ENCODE data around the gene ARFRP1. TPM values are rescaled to one million over a fixed set of nuclear protein-coding genes. Genes with fewer than 3 reads are reported as not detected.
A peak's percentile ranks its signal among the peaks of the same experiment; 100 is the strongest.

Gene ARFRP1
- total and polyA plus RNA-seq, 2 of the 13 experiments (the other 11 are each of a cell fraction or from before 2014, with no cell fraction given), result 32.0 to 51.1 TPM

DNA sequence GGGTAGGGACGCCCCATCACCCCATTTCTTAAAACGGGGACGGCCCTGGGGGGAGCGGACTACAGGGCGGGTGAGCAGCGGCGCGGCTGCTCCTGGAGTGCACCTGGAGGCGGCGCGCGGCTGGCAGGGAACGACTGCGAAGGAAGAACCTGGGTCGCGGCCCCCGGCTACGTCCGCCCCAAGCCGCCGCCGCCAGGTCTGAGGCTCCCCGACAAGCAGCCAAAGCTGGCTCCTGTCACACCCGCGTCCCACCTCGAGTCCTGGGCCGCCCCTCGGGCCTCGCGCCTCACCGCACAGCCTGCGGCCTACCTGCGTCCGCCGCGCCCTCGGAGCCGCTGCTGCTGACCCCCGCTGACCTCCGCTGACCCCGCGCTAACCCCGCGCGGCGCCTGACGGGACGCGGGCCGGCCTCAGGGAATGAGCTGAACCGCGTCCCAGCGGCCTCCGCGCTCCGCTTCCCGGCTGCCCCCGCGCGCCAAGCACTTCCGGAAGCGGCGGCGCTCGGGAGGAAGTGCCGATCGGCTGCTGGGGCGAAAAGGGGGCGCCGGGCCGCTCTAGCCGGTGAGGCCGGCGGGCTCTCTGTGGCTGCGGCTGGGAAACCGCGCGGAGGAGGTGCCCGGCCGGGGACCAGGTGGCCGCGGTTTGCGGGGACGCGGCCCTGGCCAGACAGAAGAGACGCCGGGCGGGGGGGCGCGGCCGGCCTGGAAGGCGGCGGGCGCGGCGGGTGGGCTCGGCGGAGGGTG lies at the start of gene ARFRP1, which contains the start of gene ZGPAT (continued):
- TF ChIP-seq ZNF30 (CRISPR knock-in tag; IDR thresholded peaks at IDR 0.05) (peak; percentile 93; the same call in 1 of the 2 replicates), ZNF430 (CRISPR knock-in tag; IDR thresholded peaks at IDR 0.05) (peak; percentile 95), GPN1 (CRISPR knock-in tag; IDR thresholded peaks at IDR 0.05; ENCODE audit: borderline replicate concordance) (peak; percentile 83; the same call in 1 of the 2 replicates), ZNF337 (CRISPR knock-in tag; IDR thresholded peaks at IDR 0.05; ENCODE audit: borderline replicate concordance, low read depth) (peak; percentile 70; the same call in 1 of the 2 replicates), KAT8 (CRISPR knock-in tag; IDR thresholded peaks at IDR 0.05) (peak; percentile 99), NCOR1 (IDR thresholded peaks at IDR 0.05; ENCODE audit: borderline replicate concordance, low read length) (peak; percentile 72; the same call in 1 of the 2 replicates), ZMYM4 (CRISPR knock-in tag; IDR thresholded peaks at IDR 0.05) (peak; percentile 88), SRSF4 (IDR thresholded peaks at IDR 0.05; ENCODE audit: low read depth, low read length, poor library complexity, severe bottlenecking) (no peak), RXRB (CRISPR knock-in tag; IDR thresholded peaks at IDR 0.05; ENCODE audit: borderline replicate concordance) (peak; percentile 97), ARID2 (CRISPR knock-in tag; IDR thresholded peaks at IDR 0.05; ENCODE audit: borderline replicate concordance) (peak; percentile 97), HOXA9 (CRISPR knock-in tag; IDR thresholded peaks at IDR 0.05; ENCODE audit: borderline replicate concordance) (peak; percentile 97; the same call in 1 of the 2 replicates), ZNF354B (CRISPR knock-in tag; IDR thresholded peaks at IDR 0.05) (peak; percentile 98)
- TF ChIP-seq, protein P1, sequence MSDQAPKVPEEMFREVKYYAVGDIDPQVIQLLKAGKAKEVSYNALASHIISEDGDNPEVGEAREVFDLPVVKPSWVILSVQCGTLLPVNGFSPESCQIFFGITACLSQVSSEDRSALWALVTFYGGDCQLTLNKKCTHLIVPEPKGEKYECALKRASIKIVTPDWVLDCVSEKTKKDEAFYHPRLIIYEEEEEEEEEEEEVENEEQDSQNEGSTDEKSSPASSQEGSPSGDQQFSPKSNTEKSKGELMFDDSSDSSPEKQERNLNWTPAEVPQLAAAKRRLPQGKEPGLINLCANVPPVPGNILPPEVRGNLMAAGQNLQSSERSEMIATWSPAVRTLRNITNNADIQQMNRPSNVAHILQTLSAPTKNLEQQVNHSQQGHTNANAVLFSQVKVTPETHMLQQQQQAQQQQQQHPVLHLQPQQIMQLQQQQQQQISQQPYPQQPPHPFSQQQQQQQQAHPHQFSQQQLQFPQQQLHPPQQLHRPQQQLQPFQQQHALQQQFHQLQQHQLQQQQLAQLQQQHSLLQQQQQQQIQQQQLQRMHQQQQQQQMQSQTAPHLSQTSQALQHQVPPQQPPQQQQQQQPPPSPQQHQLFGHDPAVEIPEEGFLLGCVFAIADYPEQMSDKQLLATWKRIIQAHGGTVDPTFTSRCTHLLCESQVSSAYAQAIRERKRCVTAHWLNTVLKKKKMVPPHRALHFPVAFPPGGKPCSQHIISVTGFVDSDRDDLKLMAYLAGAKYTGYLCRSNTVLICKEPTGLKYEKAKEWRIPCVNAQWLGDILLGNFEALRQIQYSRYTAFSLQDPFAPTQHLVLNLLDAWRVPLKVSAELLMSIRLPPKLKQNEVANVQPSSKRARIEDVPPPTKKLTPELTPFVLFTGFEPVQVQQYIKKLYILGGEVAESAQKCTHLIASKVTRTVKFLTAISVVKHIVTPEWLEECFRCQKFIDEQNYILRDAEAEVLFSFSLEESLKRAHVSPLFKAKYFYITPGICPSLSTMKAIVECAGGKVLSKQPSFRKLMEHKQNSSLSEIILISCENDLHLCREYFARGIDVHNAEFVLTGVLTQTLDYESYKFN (CRISPR knock-in tag; conservative IDR thresholded peaks at IDR 0.05), result peak; percentile 68
- TF ChIP-seq, protein P2, sequence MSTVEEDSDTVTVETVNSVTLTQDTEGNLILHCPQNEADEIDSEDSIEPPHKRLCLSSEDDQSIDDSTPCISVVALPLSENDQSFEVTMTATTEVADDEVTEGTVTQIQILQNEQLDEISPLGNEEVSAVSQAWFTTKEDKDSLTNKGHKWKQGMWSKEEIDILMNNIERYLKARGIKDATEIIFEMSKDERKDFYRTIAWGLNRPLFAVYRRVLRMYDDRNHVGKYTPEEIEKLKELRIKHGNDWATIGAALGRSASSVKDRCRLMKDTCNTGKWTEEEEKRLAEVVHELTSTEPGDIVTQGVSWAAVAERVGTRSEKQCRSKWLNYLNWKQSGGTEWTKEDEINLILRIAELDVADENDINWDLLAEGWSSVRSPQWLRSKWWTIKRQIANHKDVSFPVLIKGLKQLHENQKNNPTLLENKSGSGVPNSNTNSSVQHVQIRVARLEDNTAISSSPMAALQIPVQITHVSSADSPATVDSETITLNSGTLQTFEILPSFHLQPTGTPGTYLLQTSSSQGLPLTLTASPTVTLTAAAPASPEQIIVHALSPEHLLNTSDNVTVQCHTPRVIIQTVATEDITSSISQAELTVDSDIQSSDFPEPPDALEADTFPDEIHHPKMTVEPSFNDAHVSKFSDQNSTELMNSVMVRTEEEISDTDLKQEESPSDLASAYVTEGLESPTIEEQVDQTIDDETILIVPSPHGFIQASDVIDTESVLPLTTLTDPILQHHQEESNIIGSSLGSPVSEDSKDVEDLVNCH (CRISPR knock-in tag; IDR thresholded peaks at IDR 0.05), result no peak
- TF ChIP-seq, protein P3, sequence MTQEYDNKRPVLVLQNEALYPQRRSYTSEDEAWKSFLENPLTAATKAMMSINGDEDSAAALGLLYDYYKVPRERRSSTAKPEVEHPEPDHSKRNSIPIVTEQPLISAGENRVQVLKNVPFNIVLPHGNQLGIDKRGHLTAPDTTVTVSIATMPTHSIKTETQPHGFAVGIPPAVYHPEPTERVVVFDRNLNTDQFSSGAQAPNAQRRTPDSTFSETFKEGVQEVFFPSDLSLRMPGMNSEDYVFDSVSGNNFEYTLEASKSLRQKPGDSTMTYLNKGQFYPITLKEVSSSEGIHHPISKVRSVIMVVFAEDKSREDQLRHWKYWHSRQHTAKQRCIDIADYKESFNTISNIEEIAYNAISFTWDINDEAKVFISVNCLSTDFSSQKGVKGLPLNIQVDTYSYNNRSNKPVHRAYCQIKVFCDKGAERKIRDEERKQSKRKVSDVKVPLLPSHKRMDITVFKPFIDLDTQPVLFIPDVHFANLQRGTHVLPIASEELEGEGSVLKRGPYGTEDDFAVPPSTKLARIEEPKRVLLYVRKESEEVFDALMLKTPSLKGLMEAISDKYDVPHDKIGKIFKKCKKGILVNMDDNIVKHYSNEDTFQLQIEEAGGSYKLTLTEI (CRISPR knock-in tag; conservative IDR thresholded peaks at IDR 0.05), result no peak
- TF ChIP-seq, protein P4, sequence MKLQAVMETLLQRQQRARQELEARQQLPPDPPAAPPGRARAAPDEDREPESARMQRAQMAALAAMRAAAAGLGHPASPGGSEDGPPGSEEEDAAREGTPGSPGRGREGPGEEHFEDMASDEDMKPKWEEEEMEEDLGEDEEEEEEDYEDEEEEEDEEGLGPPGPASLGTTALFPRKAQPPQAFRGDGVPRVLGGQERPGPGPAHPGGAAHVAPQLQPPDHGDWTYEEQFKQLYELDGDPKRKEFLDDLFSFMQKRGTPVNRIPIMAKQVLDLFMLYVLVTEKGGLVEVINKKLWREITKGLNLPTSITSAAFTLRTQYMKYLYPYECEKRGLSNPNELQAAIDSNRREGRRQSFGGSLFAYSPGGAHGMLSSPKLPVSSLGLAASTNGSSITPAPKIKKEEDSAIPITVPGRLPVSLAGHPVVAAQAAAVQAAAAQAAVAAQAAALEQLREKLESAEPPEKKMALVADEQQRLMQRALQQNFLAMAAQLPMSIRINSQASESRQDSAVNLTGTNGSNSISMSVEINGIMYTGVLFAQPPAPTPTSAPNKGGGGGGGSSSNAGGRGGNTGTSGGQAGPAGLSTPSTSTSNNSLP (IDR thresholded peaks at IDR 0.05; ENCODE audit: low read depth, low read length), result no peak
- TF ChIP-seq, protein P5, sequence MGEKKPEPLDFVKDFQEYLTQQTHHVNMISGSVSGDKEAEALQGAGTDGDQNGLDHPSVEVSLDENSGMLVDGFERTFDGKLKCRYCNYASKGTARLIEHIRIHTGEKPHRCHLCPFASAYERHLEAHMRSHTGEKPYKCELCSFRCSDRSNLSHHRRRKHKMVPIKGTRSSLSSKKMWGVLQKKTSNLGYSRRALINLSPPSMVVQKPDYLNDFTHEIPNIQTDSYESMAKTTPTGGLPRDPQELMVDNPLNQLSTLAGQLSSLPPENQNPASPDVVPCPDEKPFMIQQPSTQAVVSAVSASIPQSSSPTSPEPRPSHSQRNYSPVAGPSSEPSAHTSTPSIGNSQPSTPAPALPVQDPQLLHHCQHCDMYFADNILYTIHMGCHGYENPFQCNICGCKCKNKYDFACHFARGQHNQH (CRISPR knock-in tag; IDR thresholded peaks at IDR 0.05), result peak; percentile 90
